Activated CD8-positive, alpha-beta memory T cell treated with anti-CD3 and anti-CD28 coated beads, Interleukin-2, amount 50 U/mL, for 4 hours (primary cell): ENCODE data around the gene DNAH6.
A peak's percentile ranks its signal among the peaks of the same experiment; 100 is the strongest.

Experiments
- DNase-seq: peaks from one replicate; pipeline ENCODE4 v3.0.0-alpha.2; 2020

The DNAH6 gene

GRCh38 chr2:84701880-84702279, 185.6 kb downstream of the DNAH6 start:
- DNase-seq = no peak

GRCh38 chr2:84702941-84703340, 186.6 kb downstream of the DNAH6 start:
- no peak for DNase-seq

- no peak for DNase-seq
Observed at GRCh38 chr2:84703831-84704230, 187.5 kb downstream of the DNAH6 start.

- no peak for DNase-seq
Observed at GRCh38 chr2:84704505-84705244, 188.4 kb downstream of the DNAH6 start.

GRCh38 chr2:84705858-84706257, 189.6 kb downstream of the DNAH6 start:
- DNase-seq = no peak

- no peak for DNase-seq
Observed at GRCh38 chr2:84708442-84708841, 192.1 kb downstream of the DNAH6 start.

GRCh38 chr2:84711651-84712050, 195.4 kb downstream of the DNAH6 start:
- no peak for DNase-seq

GRCh38 chr2:84713441-84713840, 197.1 kb downstream of the DNAH6 start:
- DNase-seq = no peak

GRCh38 chr2:84716564-84716963, 200.3 kb downstream of the DNAH6 start:
- no peak for DNase-seq

GRCh38 chr2:84717302-84717701, 201.0 kb downstream of the DNAH6 start:
- DNase-seq = no peak

- no peak for DNase-seq
Observed at GRCh38 chr2:84719434-84719833, 203.1 kb downstream of the DNAH6 start.

- no peak for DNase-seq
Observed at GRCh38 chr2:84723831-84724230, 207.5 kb downstream of the DNAH6 start.

- no peak for DNase-seq
Observed at GRCh38 chr2:84725717-84726116, 209.4 kb downstream of the DNAH6 start.

- DNase-seq = no peak
Observed at GRCh38 chr2:84727315-84727714, 211.0 kb downstream of the DNAH6 start.

- no peak for DNase-seq
Observed at GRCh38 chr2:84729224-84729623, 212.9 kb downstream of the DNAH6 start.

GRCh38 chr2:84731185-84731584, 214.9 kb downstream of the DNAH6 start:
- DNase-seq = no peak

GRCh38 chr2:84732897-84733778, 216.8 kb downstream of the DNAH6 start:
- DNase-seq = no peak

- no peak for DNase-seq
Observed at GRCh38 chr2:84735389-84735788, 219.1 kb downstream of the DNAH6 start.

- peak; percentile 44 for DNase-seq
Observed at GRCh38 chr2:84741182-84741822, 225.0 kb downstream of the DNAH6 start.

- DNase-seq = no peak
Observed at GRCh38 chr2:84748341-84748740, 232.0 kb downstream of the DNAH6 start.

- DNase-seq = no peak
Observed at GRCh38 chr2:84749442-84749841, 233.1 kb downstream of the DNAH6 start.

- no peak for DNase-seq
Observed at GRCh38 chr2:84755096-84755495, 238.8 kb downstream of the DNAH6 start.

GRCh38 chr2:84757648-84758047, 241.3 kb downstream of the DNAH6 start:
- DNase-seq = no peak

- no peak for DNase-seq
Observed at GRCh38 chr2:84766791-84767190, 250.5 kb downstream of the DNAH6 start.
